ENCODE data around the gene WASF2. TPM values are rescaled to one million over a fixed set of nuclear protein-coding genes. Genes with fewer than 3 reads are reported as not detected.
"Not testable (repeated sequence)": the region's sequence is repeated elsewhere in the genome, so short reads cannot be mapped to it uniquely, and the experiment has no call there.

The WASF2 gene
- total and polyA plus RNA-seq, 4 experiments from 2014 or later, result 31.6 to 164 (median 122) TPM

DNA sequence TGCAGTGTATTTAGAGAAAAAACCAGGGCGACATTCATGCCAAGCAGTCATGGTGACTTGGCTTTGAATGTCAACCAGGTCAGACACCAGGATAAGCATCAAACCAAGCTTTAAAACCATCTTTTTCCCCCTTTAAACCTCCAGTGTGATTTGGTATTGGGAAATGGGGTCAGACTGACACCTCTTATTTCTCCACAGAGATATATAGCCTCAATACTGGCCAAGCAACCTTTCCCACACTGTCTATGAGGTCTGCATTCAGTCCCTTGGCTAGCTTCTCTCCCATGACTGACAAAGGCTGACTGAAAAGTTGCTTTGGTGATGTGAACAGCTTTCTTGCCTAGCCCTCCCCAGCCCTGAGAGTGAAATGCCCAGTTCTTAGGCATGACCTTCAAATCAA, 75.9 kb downstream of the WASF2 start:
- Mint-ChIP-seq H3K9me3 (no peaks in the 10 kb centered on the region), H3K4me1 (peaks cover 12 to 33% (median 23%) of the 10 kb centered on the region in 4 donors), H3K27me3 (no peaks in the 10 kb centered on the region), H3K4me3 (no peak overlapping the region), H3K36me3 (peaks cover 60 to 93% of the 10 kb centered on the region in 2 donors), H3K27ac (peak overlapping the region in 3 of 7 donors; percentile 17 to 57 (median 36))
- Histone ChIP-seq H3K27ac (ENCODE audit: low read depth, low read length) (no peak overlapping the region), H3K4me3 (ENCODE audit: low read length in 2 of 2) (no peak overlapping the region), H3K36me3 (ENCODE audit: insufficient read depth, low read length) (peaks cover 84% of the 10 kb centered on the region), H3K4me1 (ENCODE audit: insufficient read depth, low read length) (peaks cover 18% of the 10 kb centered on the region), H3K27me3 (ENCODE audit: insufficient read depth, low read length) (no peaks in the 10 kb centered on the region), H3K9me3 (ENCODE audit: control insufficient read depth in 1 of 2, low read length in 2 of 2) (no peaks in the 10 kb centered on the region)
- POLR2A ChIA-PET (ENCODE audit: partially characterized antibody), result no interaction called here
- CTCF ChIA-PET (ENCODE audit: partially characterized antibody), result interaction anchor here (1.1 to 3.0 kb wide), 6 partner anchors 14 to 256 kb away, joined by 3 to 21 read pairs (median 3); no protein-coding TSS in a partner anchor
- intact Hi-C loops (cut with micrococcal nuclease), result no loop called here
- DNase-seq, result no peak

DNA sequence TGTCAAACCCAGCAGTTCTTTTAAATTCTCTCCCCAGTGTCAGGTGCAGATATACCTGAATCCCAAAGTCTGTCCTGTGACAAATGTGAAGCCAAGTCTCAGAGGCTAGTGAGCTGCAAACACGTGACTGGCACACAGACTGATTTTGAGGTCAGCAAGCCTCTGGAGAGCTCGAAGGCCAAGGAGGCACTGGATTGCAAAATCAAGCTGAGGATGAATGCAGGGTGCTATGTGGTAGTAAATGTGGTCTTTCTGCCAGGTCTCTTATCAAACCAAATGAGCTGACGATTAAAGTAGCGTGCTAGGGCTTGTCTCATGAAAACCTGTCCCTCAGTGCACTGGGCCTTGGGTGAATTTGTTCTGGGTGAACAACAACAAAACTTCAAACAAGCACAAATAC, 77.0 kb downstream of the WASF2 start:
- H3K9me3 ChIP-seq (ENCODE audit: control insufficient read depth in 1 of 2, low read length in 2 of 2), result no peaks in the 10 kb centered on the region
- peaks cover 88% of the 10 kb centered on the region for H3K36me3 ChIP-seq (ENCODE audit: insufficient read depth, low read length)
- Mint-ChIP-seq H3K27me3 (no peaks in the 10 kb centered on the region), H3K4me3 (no peak overlapping the region), H3K27ac (peak overlapping the region in 3 of 7 donors; percentile 22 to 85 (median 63)), H3K36me3 (peaks cover 59 to 92% of the 10 kb centered on the region in 2 donors), H3K4me1 (peaks cover 3 to 22% (median 14%) of the 10 kb centered on the region in 4 donors), H3K9me3 (no peaks in the 10 kb centered on the region)
- no peak overlapping the region for H3K4me3 ChIP-seq (ENCODE audit: low read length in 2 of 2)
- ChIA-PET POLR2A (ENCODE audit: partially characterized antibody) (no interaction called here), CTCF (ENCODE audit: partially characterized antibody) (interaction anchor here (1.3 to 2.0 kb wide), 4 partner anchors 11 to 257 kb away, joined by 3 to 6 read pairs (median 4); no protein-coding TSS in a partner anchor)
- no peak overlapping the region for H3K27ac ChIP-seq (ENCODE audit: low read depth, low read length)
- no peaks in the 10 kb centered on the region for H3K27me3 ChIP-seq (ENCODE audit: insufficient read depth, low read length)
- no peak for DNase-seq
- H3K4me1 ChIP-seq (ENCODE audit: insufficient read depth, low read length), result peaks cover 8% of the 10 kb centered on the region
- intact Hi-C loops (cut with micrococcal nuclease), result no loop called here

DNA sequence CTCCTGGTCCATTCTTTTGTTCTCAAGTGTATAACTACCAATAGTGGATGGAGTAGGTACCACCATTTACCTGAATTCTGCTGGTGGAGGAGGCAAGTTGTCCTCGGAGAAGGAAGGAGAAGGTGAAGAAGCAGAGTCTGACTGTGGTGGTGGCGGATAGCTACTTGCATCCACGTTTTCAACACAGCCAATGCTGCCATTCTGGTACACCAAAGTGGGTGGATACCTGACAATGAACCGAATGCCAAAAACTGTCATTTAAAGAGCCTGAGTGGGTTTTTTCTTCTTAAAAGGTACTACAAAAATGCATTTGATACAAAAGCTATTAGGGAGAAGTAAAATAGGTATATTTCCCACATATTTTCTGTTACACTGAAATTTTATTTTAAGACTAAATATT, 77.5 kb downstream of the WASF2 start:
- no peaks in the 10 kb centered on the region for H3K27me3 ChIP-seq (ENCODE audit: insufficient read depth, low read length)
- no peaks in the 10 kb centered on the region for H3K9me3 Mint-ChIP-seq
- no peaks in the 10 kb centered on the region for H3K27me3 Mint-ChIP-seq
- H3K4me3 Mint-ChIP-seq, result no peak overlapping the region
- no peak for DNase-seq
- CTCF ChIA-PET (ENCODE audit: partially characterized antibody), result interaction anchor here (1.6 to 2.0 kb wide), 3 partner anchors 11 to 194 kb away, joined by 3 to 6 read pairs (median 4); no protein-coding TSS in a partner anchor
- H3K4me3 ChIP-seq (ENCODE audit: low read length in 2 of 2), result no peak overlapping the region
- H3K4me1 ChIP-seq (ENCODE audit: insufficient read depth, low read length), result peaks cover 8% of the 10 kb centered on the region
- H3K27ac ChIP-seq (ENCODE audit: low read depth, low read length), result no peak overlapping the region
- peak overlapping the region in 2 of 7 donors; percentile 53 to 60 for H3K27ac Mint-ChIP-seq
- peaks cover 88% of the 10 kb centered on the region for H3K36me3 ChIP-seq (ENCODE audit: insufficient read depth, low read length)
- intact Hi-C loops (cut with micrococcal nuclease), result no loop called here
- no peaks in the 10 kb centered on the region for H3K9me3 ChIP-seq (ENCODE audit: control insufficient read depth in 1 of 2, low read length in 2 of 2)
- POLR2A ChIA-PET (ENCODE audit: partially characterized antibody), result no interaction called here
- peaks cover 3 to 19% (median 12%) of the 10 kb centered on the region in 4 donors for H3K4me1 Mint-ChIP-seq
- H3K36me3 Mint-ChIP-seq, result peaks cover 62 to 91% of the 10 kb centered on the region in 2 donors

DNA sequence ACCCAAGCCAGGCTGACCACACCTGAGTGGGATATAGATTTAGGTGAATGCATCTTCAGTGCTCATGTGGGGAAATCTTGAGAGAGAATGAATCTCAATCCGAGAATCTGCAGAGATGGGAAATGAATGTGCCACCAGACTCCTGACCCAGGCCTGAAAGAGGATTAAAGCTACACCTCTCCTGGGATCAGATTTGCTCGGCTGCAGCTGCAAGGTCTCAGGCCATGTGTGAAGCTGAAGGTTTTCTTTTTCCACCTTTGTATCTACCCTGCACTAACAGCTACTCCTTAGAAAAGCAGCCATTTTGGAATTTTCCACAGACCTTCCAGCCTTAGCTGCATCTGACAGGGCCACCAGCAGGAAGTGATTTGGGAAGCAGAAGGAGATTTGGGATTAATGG, 79.3 kb downstream of the WASF2 start:
- peak overlapping the region in 3 of 7 donors; percentile 0 to 66 (median 2) for H3K27ac Mint-ChIP-seq
- H3K9me3 Mint-ChIP-seq, result no peaks in the 10 kb centered on the region
- intact Hi-C loops (cut with micrococcal nuclease), result no loop called here
- ChIA-PET CTCF (ENCODE audit: partially characterized antibody) (interaction anchor here (0.6 to 1.7 kb wide), 8 partner anchors 8 to 261 kb away, joined by 3 to 6 read pairs (median 4); no protein-coding TSS in a partner anchor), POLR2A (ENCODE audit: partially characterized antibody) (no interaction called here)
- H3K27me3 ChIP-seq (ENCODE audit: insufficient read depth, low read length), result no peaks in the 10 kb centered on the region
- no peak overlapping the region for H3K4me3 Mint-ChIP-seq
- no peaks in the 10 kb centered on the region for H3K27me3 Mint-ChIP-seq
- H3K4me1 ChIP-seq (ENCODE audit: insufficient read depth, low read length), result no peaks in the 10 kb centered on the region
- no peak overlapping the region for H3K27ac ChIP-seq (ENCODE audit: low read depth, low read length)
- peaks cover 0 to 3% (median under 1%) of the 10 kb centered on the region in 4 donors for H3K4me1 Mint-ChIP-seq
- DNase-seq, result no peak
- H3K36me3 Mint-ChIP-seq, result peaks cover 46 to 87% of the 10 kb centered on the region in 2 donors
- H3K9me3 ChIP-seq (ENCODE audit: control insufficient read depth in 1 of 2, low read length in 2 of 2), result no peaks in the 10 kb centered on the region
- peaks cover 76% of the 10 kb centered on the region for H3K36me3 ChIP-seq (ENCODE audit: insufficient read depth, low read length)
- H3K4me3 ChIP-seq (ENCODE audit: low read length in 2 of 2), result no peak overlapping the region

DNA sequence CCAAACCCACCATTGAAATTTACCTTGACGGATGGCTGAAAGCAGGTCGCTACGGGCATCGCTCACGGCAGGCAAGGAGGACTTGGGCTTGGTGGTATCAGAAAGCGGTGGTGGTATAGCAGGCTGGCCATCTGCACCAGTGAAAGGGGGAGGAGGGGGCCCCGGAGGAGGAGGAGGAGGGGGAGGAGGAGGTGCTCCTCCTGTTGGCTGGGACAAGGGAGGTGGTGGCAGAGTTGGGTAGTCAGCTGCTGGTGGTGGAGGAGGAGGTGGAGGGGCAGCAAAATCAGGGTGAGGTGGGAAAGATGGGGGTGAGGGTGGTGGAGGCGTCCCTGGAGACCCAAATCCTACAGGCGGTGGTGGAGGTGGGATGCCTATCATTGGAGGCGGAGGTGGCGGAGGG, 80.3 kb downstream of the WASF2 start:
- DNase-seq, result no peak
- Mint-ChIP-seq H3K4me3 (no peak overlapping the region), H3K27ac (peak overlapping the region in 1 of 7 donors; percentile 15), H3K4me1 (peaks cover 0 to 2% (median 0%) of the 10 kb centered on the region in 4 donors), H3K36me3 (peaks cover 39 to 82% of the 10 kb centered on the region in 2 donors), H3K27me3 (no peaks in the 10 kb centered on the region), H3K9me3 (no peaks in the 10 kb centered on the region)
- ChIA-PET CTCF (ENCODE audit: partially characterized antibody) (no interaction called here), POLR2A (ENCODE audit: partially characterized antibody) (no interaction called here)
- no peak overlapping the region for H3K27ac ChIP-seq (ENCODE audit: low read depth, low read length)
- H3K4me3 ChIP-seq (ENCODE audit: low read length in 2 of 2), result no peak overlapping the region
- H3K27me3 ChIP-seq (ENCODE audit: insufficient read depth, low read length), result no peaks in the 10 kb centered on the region
- intact Hi-C loops (cut with micrococcal nuclease), result no loop called here
- H3K9me3 ChIP-seq (ENCODE audit: control insufficient read depth in 1 of 2, low read length in 2 of 2), result no peaks in the 10 kb centered on the region
- no peaks in the 10 kb centered on the region for H3K4me1 ChIP-seq (ENCODE audit: insufficient read depth, low read length)
- peaks cover 66% of the 10 kb centered on the region for H3K36me3 ChIP-seq (ENCODE audit: insufficient read depth, low read length)

DNA sequence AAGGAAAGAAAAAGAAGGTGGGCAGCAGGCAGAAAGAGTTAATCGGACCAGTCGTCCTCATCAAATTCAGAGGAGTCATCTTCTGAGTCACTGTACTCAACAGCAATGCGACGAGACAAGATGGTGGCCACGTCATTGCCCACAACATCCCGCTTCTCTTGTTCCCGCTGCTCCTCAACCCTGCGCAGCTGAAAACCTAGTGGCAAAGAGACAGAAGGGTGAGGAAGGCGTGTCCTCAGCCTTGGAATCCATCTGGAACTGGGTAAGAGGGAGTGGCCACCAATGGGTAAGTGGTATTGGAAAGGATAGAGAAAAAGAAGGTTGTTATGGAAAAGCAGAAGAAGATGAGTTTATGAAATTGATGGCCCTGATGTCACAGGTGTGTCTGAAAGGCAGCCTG, 81.8 kb downstream of the WASF2 start:
- Mint-ChIP-seq H3K27me3 (no peaks in the 10 kb centered on the region), H3K4me3 (no peak overlapping the region), H3K4me1 (peaks cover 0 to 8% (median 3%) of the 10 kb centered on the region in 4 donors), H3K9me3 (no peaks in the 10 kb centered on the region), H3K27ac (peak overlapping the region in 2 of 7 donors; percentile 53 to 62), H3K36me3 (peaks cover 28 to 70% of the 10 kb centered on the region in 2 donors)
- no peaks in the 10 kb centered on the region for H3K9me3 ChIP-seq (ENCODE audit: control insufficient read depth in 1 of 2, low read length in 2 of 2)
- intact Hi-C loops (cut with micrococcal nuclease), result no loop called here
- no peaks in the 10 kb centered on the region for H3K27me3 ChIP-seq (ENCODE audit: insufficient read depth, low read length)
- DNase-seq, result no peak
- ChIA-PET CTCF (ENCODE audit: partially characterized antibody) (no interaction called here), POLR2A (ENCODE audit: partially characterized antibody) (no interaction called here)
- no peak overlapping the region for H3K27ac ChIP-seq (ENCODE audit: low read depth, low read length)
- H3K4me3 ChIP-seq (ENCODE audit: low read length in 2 of 2), result no peak overlapping the region
- H3K36me3 ChIP-seq (ENCODE audit: insufficient read depth, low read length), result peaks cover 51% of the 10 kb centered on the region
- no peaks in the 10 kb centered on the region for H3K4me1 ChIP-seq (ENCODE audit: insufficient read depth, low read length)

DNA sequence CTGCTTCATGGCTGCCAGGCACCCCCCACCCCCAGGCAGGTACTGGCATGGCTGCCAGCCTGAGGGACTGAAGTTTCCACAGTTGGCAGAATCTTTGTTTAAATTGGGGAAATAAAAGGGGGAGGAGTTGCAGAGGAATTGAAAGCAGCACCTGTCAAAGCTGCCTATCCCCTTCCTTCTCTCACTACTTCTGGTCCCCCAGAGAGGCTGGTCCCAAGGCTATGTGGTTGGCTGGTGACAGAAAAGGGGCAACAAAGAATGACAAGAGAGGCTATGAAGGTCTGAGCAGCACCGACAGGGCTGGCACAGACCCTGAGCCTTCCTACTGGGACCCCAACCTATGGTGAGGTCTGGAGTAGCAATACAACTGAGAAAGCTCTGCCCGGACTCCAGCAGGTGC, 83.2 kb downstream of the WASF2 start:
- DNase-seq; H3K9me3 ChIP-seq (ENCODE audit: control insufficient read depth in 1 of 2, low read length in 2 of 2); H3K27me3 ChIP-seq (ENCODE audit: insufficient read depth, low read length); H3K9me3 Mint-ChIP-seq; H3K4me3 Mint-ChIP-seq; H3K4me3 ChIP-seq (ENCODE audit: low read length in 2 of 2); CTCF ChIA-PET (ENCODE audit: partially characterized antibody); intact Hi-C loops (cut with micrococcal nuclease); POLR2A ChIA-PET (ENCODE audit: partially characterized antibody); H3K27me3 Mint-ChIP-seq; H3K4me1 ChIP-seq (ENCODE audit: insufficient read depth, low read length); H3K27ac ChIP-seq (ENCODE audit: low read depth, low read length): not testable (repeated sequence)
- peaks cover 0 to 18% (median 5%) of the 10 kb centered on the region in 4 donors for H3K4me1 Mint-ChIP-seq
- peaks cover 21 to 57% of the 10 kb centered on the region in 2 donors for H3K36me3 Mint-ChIP-seq
- peaks cover 37% of the 10 kb centered on the region for H3K36me3 ChIP-seq (ENCODE audit: insufficient read depth, low read length)
- peak overlapping the region in 3 of 7 donors; percentile 4 to 72 (median 53) for H3K27ac Mint-ChIP-seq
